Cardiac fibroblast (primary cell): Measurements from ENCODE around the gene SLC1A1.

Source experiments
- DNase-seq, 2 donors: peaks; one replicate each; pipeline versions ENCODE4 v3.0.0 to v3.0.0-alpha.2; 2010; ENCODE audit warnings: low read depth in 2 of 2
- H3K4me3 ChIP-seq, 2 donors: replicated peaks in 1 of 2; 1 replicate in 1 of 2; 2 replicates in 1 of 2; pipeline ENCODE4 v1.5.1; 2011; ENCODE audit warnings: low read depth in 2 of 2, low read length in 2 of 2, mild to moderate bottlenecking in 2 of 2, moderate library complexity in 1 of 2
- TF ChIP-seq, protein P1 (sequence below): IDR thresholded peaks from one replicate; pipeline ENCODE4 v1.5.1; 2011; ENCODE audit warnings: low read depth, mild to moderate bottlenecking, low read length, inconsistent platforms

Gene SLC1A1

DNA sequence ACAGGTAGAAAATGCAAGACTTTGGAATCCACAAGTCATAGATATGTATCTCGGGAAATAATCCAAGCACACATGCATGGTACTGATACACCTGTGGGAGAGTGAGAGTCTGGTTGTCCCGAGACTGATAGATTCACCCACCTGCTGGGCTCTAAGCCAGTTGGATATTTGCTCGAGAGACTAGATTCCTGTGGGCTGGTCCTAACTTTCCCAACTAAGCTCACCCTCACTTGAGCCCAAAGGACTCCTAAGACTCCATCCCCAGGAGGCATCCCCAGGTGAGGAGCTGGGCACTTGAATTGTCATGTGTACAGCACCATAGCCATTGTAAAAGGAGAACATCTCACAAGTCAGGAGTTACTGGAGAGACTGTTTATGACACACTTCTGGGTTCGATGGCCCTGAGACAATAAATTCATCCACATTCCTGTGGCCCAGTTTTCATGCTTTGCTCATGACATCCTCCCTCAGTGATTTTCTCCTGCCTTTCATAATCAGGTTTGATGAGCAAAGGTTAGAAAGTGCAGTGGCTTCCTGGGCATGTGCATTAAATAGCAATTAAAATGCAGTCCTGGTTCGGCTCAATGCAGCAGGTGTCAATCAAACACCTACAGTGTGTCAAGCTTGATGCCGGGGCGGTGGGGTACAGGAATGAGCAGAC lies 18.1 kb downstream of the SLC1A1 start:
- peak in 1 of 2 donors; percentile 82 for DNase-seq
- H3K4me3 ChIP-seq: no peak overlapping the region
- TF ChIP-seq, protein P1, sequence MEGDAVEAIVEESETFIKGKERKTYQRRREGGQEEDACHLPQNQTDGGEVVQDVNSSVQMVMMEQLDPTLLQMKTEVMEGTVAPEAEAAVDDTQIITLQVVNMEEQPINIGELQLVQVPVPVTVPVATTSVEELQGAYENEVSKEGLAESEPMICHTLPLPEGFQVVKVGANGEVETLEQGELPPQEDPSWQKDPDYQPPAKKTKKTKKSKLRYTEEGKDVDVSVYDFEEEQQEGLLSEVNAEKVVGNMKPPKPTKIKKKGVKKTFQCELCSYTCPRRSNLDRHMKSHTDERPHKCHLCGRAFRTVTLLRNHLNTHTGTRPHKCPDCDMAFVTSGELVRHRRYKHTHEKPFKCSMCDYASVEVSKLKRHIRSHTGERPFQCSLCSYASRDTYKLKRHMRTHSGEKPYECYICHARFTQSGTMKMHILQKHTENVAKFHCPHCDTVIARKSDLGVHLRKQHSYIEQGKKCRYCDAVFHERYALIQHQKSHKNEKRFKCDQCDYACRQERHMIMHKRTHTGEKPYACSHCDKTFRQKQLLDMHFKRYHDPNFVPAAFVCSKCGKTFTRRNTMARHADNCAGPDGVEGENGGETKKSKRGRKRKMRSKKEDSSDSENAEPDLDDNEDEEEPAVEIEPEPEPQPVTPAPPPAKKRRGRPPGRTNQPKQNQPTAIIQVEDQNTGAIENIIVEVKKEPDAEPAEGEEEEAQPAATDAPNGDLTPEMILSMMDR: no peak

DNA sequence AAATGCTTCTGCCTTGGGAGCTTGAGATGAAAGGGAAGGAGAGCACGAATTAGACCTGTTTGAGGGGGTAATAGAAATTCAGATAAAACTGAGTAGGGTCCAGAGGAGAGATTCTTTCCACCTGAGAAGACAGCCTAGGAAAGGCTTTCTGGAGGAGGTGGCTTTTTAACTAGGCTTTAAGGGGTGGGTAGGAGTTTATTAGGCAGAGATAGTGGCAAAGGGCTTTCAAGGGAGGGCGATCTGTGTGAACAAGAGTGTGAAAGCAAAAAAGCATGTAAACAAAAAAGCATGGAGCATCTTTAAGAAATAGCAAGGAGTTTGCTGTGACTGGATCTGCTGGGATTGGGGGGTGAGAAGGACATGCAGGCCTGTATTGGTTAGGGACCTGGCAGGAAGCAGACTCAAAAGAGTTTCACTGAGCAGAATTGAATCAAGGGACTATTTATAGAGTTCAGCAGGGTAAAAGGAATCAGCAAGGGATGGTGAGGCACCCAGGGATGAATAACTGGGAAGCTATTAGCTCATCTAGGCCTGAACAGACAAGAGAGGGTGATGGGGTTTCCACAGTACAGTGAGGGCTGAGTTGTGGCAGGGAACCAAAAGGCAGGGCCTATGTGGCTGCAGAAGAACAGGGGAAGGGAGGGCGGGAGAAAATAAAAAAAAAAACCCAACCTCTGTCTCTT lies 18.8 kb downstream of the SLC1A1 start:
- DNase-seq: peak; percentile 41 to 92
- H3K4me3 ChIP-seq: no peak overlapping the region
- TF ChIP-seq, protein P1: no peak

DNA sequence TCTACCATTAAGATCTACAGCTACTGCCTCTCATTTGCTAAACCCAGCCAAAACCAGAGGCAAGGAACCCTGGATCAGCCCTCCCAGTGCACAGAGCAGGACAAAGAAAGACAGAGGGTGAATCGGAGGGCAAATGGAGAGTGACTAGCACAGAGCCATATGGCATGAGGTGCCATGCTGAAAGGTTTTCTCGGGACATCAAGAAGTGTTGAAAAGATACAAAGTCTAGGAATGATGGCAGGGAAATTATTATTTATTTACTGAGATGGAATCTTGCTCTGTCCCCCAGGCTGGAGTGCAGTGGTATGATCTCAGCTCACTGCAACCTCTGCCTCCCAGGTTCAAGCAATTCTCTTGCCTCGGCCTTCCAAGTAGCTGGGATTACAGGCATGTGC lies 19.3 kb downstream of the SLC1A1 start:
- H3K4me3 ChIP-seq: no peak overlapping the region

DNA sequence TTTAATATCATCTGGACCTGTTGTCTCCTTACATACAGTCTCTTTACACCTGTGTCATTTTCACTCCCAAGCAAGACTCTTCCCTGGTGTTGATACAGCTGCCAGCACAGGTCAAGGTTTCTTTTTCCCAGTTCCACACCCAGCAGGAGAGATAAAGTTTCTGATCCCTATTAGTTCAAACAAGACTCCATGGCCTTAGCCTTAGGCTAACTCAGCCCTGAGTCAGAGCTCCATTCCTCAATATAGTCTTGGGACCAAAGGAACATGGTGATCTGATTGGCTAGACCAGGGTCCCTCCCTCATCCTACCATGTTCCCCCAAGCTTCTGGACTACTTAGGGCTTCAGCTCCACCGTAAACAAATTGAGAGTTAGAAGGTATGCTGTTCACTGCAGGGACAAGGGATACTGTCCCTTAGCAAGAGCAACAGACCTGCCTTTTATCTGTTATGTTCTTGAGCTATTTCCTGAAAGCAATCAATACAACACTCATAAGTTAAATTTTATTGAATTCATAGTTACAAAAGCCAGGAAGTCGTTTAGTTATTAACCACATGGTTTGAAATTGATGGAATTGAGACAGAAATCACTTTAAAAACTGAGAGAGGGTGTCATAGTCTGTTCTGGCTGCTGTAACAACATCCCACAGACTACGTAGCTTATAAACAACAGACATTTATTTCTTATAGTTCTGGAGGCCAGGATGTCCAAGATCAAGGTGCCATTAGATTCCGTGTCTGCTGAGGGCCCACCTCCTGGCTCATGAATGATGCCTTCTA lies 20.5 kb downstream of the SLC1A1 start:
- TF ChIP-seq, protein P1: no peak
- H3K4me3 ChIP-seq: no peak overlapping the region
- DNase-seq: no peak

More for the DNA sequence above, 19.3 kb downstream of the SLC1A1 start:
- DNase-seq: no peak
- TF ChIP-seq, protein P1: no peak

DNA sequence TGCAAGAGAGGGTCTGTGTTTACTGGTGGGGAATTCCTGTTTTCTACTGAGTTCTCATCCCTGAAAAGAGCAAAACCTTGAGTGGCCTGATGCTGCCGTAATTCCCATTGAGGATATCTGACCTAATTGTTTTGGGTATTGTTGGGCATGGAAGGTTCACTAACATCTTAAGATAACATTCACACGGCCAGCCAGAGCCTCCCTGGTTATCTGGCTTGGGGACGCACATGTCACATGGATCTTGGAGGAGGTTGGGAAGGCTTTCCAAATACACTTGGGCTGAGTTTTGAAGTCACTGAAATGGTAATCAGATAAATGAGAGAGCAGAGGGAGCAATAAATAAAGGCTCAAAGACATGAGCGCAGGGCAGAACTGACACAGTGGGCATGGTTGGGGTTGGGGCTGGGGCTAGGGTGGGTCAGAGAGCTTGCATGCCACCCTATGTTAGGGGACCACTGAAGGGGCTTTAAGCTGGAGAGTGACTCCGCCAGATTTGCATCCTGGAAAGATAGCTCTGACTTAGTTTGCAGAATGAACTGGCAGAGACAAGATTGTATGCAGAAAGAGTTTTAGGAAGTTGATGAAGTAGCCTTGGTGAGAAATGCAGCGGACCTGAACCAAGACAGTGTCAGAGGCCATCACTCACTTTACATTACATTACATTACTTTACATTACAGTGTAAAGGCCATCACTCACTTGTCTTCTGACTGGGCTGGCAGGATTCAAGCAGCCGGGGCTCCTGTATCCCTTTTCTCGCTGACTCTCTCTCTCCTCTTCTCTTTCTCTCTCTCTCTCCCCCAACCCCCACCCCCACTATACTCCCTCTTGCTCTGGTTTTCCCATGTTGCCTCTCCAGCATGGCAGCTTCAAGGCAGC lies 24.2 kb downstream of the SLC1A1 start:
- no peak overlapping the region for H3K4me3 ChIP-seq
- TF ChIP-seq, protein P1: no peak
- DNase-seq: no peak

DNA sequence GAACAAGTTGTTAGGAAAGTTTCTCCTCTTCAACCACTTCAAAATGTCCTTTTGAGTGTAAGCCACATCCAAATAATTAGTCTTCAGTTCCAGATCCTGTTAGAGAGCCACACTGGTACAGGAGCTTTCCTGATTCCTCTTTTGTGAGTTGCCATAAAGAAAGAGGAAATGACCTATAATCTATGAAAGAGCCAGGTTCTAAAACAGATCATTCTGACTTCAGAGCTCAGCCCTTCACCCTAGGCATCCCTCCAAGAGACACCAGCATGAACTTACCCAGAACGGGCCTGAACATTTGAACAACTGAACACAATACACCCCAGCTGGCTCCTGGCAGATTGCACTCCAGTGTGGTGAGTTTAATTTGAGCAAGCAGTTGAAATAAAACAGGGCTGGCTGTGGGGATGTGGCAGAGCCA lies 25.7 kb downstream of the SLC1A1 start:
- no peak overlapping the region for H3K4me3 ChIP-seq
- DNase-seq: peak; percentile 47
- TF ChIP-seq, protein P1: no peak
